HepG2 (cell line): ENCODE data around the gene ACTN1. TPM values are rescaled to one million over a fixed set of nuclear protein-coding genes. Genes with fewer than 3 reads are reported as not detected.

Experiments used
- ARNTL ChIP-seq: sonication (generic); formaldehyde crosslinking; IDR thresholded peaks from 2 replicates; pipeline ENCODE4 v1.4.0; 2020; ENCODE audit warnings: mild to moderate bottlenecking, missing genetic modification reagents
- ELF4 ChIP-seq: sonication (generic); formaldehyde crosslinking; IDR thresholded peaks from 2 replicates; pipeline ENCODE4 v1.5.0; 2020; ENCODE audit warnings: missing genetic modification reagents, mild to moderate bottlenecking, moderate library complexity, borderline replicate concordance
- HNF1B ChIP-seq: sonication (generic); formaldehyde crosslinking; IDR thresholded peaks from 2 replicates; pipeline ENCODE4 v1.5.1; 2020; ENCODE audit warnings: mild to moderate bottlenecking, moderate library complexity, missing genetic modification reagents
- NFE2L1 ChIP-seq: sonication (generic); formaldehyde crosslinking; IDR thresholded peaks from 2 replicates; pipeline ENCODE4 v1.4.0; 2020; ENCODE audit warnings: missing genetic modification reagents, mild to moderate bottlenecking, borderline replicate concordance
- PLSCR1 ChIP-seq: sonication (generic); formaldehyde crosslinking; IDR thresholded peaks from 2 replicates; pipeline ENCODE4 v1.5.0; 2020; ENCODE audit warnings: missing genetic modification reagents, mild to moderate bottlenecking, borderline replicate concordance
- REL ChIP-seq: sonication (generic); formaldehyde crosslinking; conservative IDR thresholded peaks from 2 replicates; pipeline ENCODE4 v1.8.0; 2022; ENCODE audit warnings: mild to moderate bottlenecking, missing genetic modification reagents, moderate library complexity
- SP2 ChIP-seq: sonication (generic); formaldehyde crosslinking; IDR thresholded peaks from 2 replicates; pipeline ENCODE4 v1.5.1; 2020; ENCODE audit warnings: mild to moderate bottlenecking, missing genetic modification reagents
- U2AF1 ChIP-seq: fragments of 200-400 bp; formaldehyde crosslinking; optimal IDR thresholded peaks from 2 replicates; pipeline ENCODE3; 2017; ENCODE audit warnings: mild to moderate bottlenecking, low read depth, low read length
- polyA plus RNA-seq, 8 experiments: library from polyadenylated mRNA; depleted of rRNA in 3 of 8; stranded (reverse) in 7 of 8; unstranded in 1 of 8; fragments of >200 nt; fragmentation: Illumina TruSeq in 4 of 8; extraction: Trizol in 4 of 8; gene quantifications; 2 replicates each; pipeline versions ENCODE4 v1.2.1 to v1.2.3, GENCODE V29; 2011 to 2016; ENCODE audit warnings: low read depth in 4 of 8, missing spikeins in 1 of 8, mixed read lengths in 1 of 8; ENCODE audit not compliant: insufficient read depth in 1 of 8
- total RNA-seq, 5 experiments: library from RNA; depleted of rRNA; stranded (reverse); fragments of >200 nt; fragmentation: Illumina TruSeq; extraction: Trizol; gene quantifications; 2 replicates each; pipeline ENCODE4 v1.2.3, GENCODE V29; 2016; ENCODE audit warnings: low read depth in 1 of 5
- TF ChIP-seq, protein P1 (sequence below): sonication (generic); formaldehyde crosslinking; IDR thresholded peaks from 2 replicates; pipeline ENCODE4 v1.4.0; 2020; ENCODE audit warnings: low read depth, missing genetic modification reagents

Gene ACTN1
- total and polyA plus RNA-seq, 2 of the 13 experiments (the other 11 are each of a cell fraction or from before 2014, with no cell fraction given): 58.6 to 162 TPM

DNA sequence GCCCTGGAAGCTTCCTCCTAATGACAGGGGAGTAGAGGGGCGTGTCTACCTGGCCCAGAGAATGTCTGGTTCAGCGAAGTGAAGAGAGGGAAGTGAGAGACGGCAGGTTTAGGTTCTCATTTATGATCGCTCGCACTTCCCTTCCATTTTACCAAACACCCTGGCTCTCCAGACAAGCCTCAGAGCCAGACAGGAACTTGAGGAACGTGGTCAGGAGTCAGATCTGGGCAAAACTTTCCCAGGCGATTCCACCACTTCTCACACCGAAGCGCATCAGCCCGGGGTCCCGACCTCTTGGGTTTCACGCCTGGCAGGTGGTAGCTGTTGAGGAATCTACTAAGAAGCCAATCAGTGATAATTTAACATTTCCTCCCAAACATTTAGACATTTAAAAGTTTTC, 21.3 kb downstream of the ACTN1 start (continued):
- TF ChIP-seq SP2 (CRISPR knock-in tag) (no peak), ARNTL (CRISPR knock-in tag) (no peak), NFE2L1 (no peak), ELF4 (CRISPR knock-in tag) (no peak), U2AF1 (no peak), HNF1B (CRISPR knock-in tag) (no peak), PLSCR1 (CRISPR knock-in tag) (no peak), REL (CRISPR knock-in tag) (no peak)
- TF ChIP-seq, protein P1, sequence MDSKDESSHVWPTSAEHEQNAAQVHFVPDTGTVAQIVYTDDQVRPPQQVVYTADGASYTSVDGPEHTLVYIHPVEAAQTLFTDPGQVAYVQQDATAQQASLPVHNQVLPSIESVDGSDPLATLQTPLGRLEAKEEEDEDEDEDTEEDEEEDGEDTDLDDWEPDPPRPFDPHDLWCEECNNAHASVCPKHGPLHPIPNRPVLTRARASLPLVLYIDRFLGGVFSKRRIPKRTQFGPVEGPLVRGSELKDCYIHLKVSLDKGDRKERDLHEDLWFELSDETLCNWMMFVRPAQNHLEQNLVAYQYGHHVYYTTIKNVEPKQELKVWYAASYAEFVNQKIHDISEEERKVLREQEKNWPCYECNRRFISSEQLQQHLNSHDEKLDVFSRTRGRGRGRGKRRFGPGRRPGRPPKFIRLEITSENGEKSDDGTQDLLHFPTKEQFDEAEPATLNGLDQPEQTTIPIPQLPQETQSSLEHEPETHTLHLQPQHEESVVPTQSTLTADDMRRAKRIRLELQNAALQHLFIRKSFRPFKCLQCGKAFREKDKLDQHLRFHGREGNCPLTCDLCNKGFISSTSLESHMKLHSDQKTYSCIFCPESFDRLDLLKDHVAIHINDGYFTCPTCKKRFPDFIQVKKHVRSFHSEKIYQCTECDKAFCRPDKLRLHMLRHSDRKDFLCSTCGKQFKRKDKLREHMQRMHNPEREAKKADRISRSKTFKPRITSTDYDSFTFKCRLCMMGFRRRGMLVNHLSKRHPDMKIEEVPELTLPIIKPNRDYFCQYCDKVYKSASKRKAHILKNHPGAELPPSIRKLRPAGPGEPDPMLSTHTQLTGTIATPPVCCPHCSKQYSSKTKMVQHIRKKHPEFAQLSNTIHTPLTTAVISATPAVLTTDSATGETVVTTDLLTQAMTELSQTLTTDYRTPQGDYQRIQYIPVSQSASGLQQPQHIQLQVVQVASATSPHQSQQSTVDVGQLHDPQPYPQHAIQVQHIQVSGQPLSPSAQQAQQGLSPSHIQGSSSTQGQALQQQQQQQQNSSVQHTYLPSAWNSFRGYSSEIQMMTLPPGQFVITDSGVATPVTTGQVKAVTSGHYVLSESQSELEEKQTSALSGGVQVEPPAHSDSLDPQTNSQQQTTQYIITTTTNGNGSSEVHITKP (CRISPR knock-in tag): no peak
